HTR-8/SVneo (cell line): ENCODE measurements around the gene FASN.

ENCODE experiments used
- DNase-seq: peaks from one replicate; pipeline ENCODE4 v3.0.0; 2011; ENCODE audit warnings: low spot score, mixed read lengths; ENCODE audit not compliant: insufficient read length
- FAIRE-seq: peaks from 2 replicates; lab custom pipeline; 2011; peaks lifted over from hg19 to GRCh38; lab: Jason Lieb, UNC

The FASN gene

GRCh38 chr17:82118168-82118814 lies 20.3 kb upstream of the FASN start:
- no peak for FAIRE-seq
- DNase-seq, result no peak

GRCh38 chr17:82117139-82118090 lies 19.4 kb upstream of the FASN start:
- DNase-seq (no peak), FAIRE-seq (no peak)

GRCh38 chr17:82116246-82116645 lies 18.2 kb upstream of the FASN start:
- DNase-seq (no peak), FAIRE-seq (no peak)

GRCh38 chr17:82114872-82115271 lies 16.8 kb upstream of the FASN start:
- FAIRE-seq, result no peak
- DNase-seq, result no peak

GRCh38 chr17:82114447-82114846 lies 16.4 kb upstream of the FASN start:
- FAIRE-seq (no peak), DNase-seq (no peak)

- no peak for DNase-seq
- no peak for FAIRE-seq
These were observed 15.9 kb upstream of the FASN start for GRCh38 chr17:82113941-82114340.

- DNase-seq, result no peak
- FAIRE-seq, result no peak
These were observed 15.4 kb upstream of the FASN start for GRCh38 chr17:82113422-82113821.

- no peak for FAIRE-seq
- no peak for DNase-seq
These were observed 14.9 kb upstream of the FASN start for GRCh38 chr17:82112914-82113311.

- no peak for DNase-seq
- no peak for FAIRE-seq
These were observed 14.3 kb upstream of the FASN start for GRCh38 chr17:82112181-82112913.

GRCh38 chr17:82110298-82110697 lies 12.3 kb upstream of the FASN start:
- no peak for DNase-seq
- FAIRE-seq, result no peak

- FAIRE-seq, result no peak
- DNase-seq, result no peak
These were observed 11.0 kb upstream of the FASN start for GRCh38 chr17:82108961-82109475.

GRCh38 chr17:82108496-82108945 lies 10.5 kb upstream of the FASN start:
- FAIRE-seq (no peak), DNase-seq (no peak)

- FAIRE-seq (no peak), DNase-seq (no peak)
These were observed 10.0 kb upstream of the FASN start for GRCh38 chr17:82108038-82108437.

- no peak for FAIRE-seq
These were observed 9.4 kb upstream of the FASN start for GRCh38 chr17:82107341-82107860.

GRCh38 chr17:82106688-82107305 lies 8.8 kb upstream of the FASN start:
- no peak for FAIRE-seq
- no peak for DNase-seq

More at GRCh38 chr17:82107341-82107860, 9.4 kb upstream of the FASN start:
- no peak for DNase-seq

- FAIRE-seq, result peak; percentile 82
- peak; percentile 88 for DNase-seq
These were observed 8.0 kb upstream of the FASN start for GRCh38 chr17:82105882-82106687.

- FAIRE-seq (no peak), DNase-seq (no peak)
These were observed 7.4 kb upstream of the FASN start for GRCh38 chr17:82105417-82105881.

- FAIRE-seq (no peak), DNase-seq (no peak)
These were observed 6.9 kb upstream of the FASN start for GRCh38 chr17:82104797-82105416.
